Measurements from ENCODE around the gene SPEF2. TPM values are rescaled to one million over a fixed set of nuclear protein-coding genes. Genes with fewer than 3 reads are reported as not detected.
"Not testable (repeated sequence)": the region's sequence is repeated elsewhere in the genome, so short reads cannot be mapped to it uniquely, and the experiment has no call there.

Gene SPEF2
- total RNA-seq, 1 experiment from 2014 or later = 2.3 TPM

DNA sequence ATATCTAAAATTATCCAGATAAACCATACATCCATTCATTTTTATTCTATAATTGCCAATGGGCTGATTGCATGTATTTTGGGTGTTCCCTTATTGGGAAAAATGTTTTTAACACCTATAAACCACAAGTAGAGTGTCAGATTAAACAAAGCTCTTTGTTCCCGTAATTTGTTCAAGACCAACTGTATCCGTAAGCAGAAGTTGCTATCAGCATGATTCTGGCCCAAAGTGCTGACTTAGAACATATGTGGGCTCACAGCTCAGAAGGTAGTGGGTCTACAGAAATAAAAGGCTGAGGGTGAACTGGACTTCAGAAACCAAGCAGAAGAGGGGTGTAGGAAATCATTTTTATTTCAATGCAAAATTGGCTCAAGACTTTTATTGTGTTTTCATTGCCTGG, 215.6 kb downstream of the SPEF2 start:
- no peak for DNase-seq (ENCODE audit: low read depth)
- in situ Hi-C loops (cut with HindIII; ENCODE audit: low pct_unique_long_range_greater_than_20kb, low sequenced_read_pairs) = no loop called here

GRCh38 chr5:35835796-35836742, 218.4 kb downstream of the SPEF2 start:
- DNase-seq (ENCODE audit: low read depth) = no peak
- in situ Hi-C loops (cut with HindIII; ENCODE audit: low pct_unique_long_range_greater_than_20kb, low sequenced_read_pairs) = no loop called here

GRCh38 chr5:35838370-35839042, 220.8 kb downstream of the SPEF2 start:
- in situ Hi-C loops (cut with HindIII; ENCODE audit: low pct_unique_long_range_greater_than_20kb, low sequenced_read_pairs) = no loop called here
- no peak for DNase-seq (ENCODE audit: low read depth)

DNA sequence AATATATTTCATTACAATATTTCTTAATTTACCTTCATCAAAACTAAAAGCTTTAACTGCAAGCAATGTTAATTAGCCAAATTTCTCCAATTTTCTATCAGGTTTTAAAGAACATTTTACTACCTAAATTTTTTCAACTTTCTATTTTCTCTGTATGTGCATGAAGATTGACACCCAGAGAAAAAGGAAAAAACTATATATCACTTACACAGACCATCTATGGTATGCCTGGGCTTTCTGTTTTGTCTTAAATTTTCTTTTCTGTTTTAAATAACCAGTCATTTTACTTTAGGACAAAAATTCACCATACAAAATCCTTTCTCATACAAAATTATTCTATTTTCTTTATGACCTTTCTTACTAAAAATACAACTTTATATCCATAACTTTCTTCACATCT, 225.2 kb downstream of the SPEF2 start:
- no peak for DNase-seq (ENCODE audit: low read depth)
- in situ Hi-C loops (cut with HindIII; ENCODE audit: low pct_unique_long_range_greater_than_20kb, low sequenced_read_pairs) = no loop called here

- in situ Hi-C loops (cut with HindIII; ENCODE audit: low pct_unique_long_range_greater_than_20kb, low sequenced_read_pairs); DNase-seq (ENCODE audit: low read depth): not testable (repeated sequence)
Measured at GRCh38 chr5:35845508-35845907, 227.8 kb downstream of the SPEF2 start.

DNA sequence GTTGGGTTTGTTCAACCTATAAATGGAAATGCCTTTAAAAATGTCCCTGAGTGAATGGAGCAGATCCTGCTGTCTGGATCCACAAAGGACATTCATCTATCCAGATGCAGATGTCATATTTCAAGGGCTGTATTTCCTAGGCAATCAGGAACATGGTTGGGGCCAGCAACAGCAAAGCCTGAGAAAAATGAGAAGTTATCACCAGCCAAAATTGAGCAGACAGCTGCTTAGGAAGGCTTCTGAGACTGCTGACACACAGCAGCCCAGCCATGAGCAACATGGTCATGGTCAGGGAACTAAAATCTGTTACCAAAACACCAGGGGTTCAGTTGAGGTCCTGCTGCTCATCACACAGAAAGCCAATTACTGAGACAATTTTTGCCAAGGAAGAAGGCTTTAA, 229.8 kb downstream of the SPEF2 start:
- in situ Hi-C loops (cut with HindIII; ENCODE audit: low pct_unique_long_range_greater_than_20kb, low sequenced_read_pairs) = no loop called here
- no peak for DNase-seq (ENCODE audit: low read depth)

DNA sequence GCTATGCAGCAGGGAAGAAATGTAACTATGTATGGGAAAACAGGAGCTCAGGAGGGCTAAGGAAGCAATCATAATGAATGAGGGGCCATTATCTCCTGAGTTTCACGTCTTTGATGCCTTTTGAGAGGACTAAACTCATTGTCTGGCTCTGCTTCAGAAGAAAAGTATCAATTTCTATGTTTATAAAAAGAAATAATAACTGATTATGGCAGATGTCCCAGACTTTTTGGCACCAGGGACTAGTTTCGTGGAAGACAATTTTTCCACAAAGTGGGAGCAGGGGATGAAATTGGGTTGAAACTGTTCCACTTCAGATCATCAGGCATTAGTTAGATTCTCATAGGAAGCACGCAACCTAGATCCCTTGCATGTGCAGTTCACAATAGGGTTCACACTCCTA, 230.3 kb downstream of the SPEF2 start:
- in situ Hi-C loops (cut with HindIII; ENCODE audit: low pct_unique_long_range_greater_than_20kb, low sequenced_read_pairs) = no loop called here
- DNase-seq (ENCODE audit: low read depth) = no peak

DNA sequence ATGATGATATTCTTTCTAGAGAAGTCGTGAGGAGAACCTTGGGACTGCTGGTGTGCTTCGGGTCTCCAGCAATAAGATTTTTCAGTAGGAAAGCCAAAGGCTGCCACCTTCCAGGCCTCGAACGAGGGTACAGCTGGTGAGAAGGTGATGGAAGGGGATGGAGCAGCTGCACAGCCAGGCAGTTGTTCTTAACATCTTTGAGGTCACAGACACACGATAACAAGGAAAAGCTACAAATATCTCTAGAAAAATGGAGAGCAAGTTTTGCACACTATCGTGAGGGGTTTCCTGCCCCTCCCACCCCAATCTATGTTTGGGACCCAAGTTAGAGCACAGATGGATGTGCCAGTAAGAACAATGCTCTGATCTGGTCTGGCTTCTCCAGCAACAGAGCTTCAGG, 232.2 kb downstream of the SPEF2 start:
- in situ Hi-C loops (cut with HindIII; ENCODE audit: low pct_unique_long_range_greater_than_20kb, low sequenced_read_pairs) = no loop called here
- DNase-seq (ENCODE audit: low read depth) = no peak

DNA sequence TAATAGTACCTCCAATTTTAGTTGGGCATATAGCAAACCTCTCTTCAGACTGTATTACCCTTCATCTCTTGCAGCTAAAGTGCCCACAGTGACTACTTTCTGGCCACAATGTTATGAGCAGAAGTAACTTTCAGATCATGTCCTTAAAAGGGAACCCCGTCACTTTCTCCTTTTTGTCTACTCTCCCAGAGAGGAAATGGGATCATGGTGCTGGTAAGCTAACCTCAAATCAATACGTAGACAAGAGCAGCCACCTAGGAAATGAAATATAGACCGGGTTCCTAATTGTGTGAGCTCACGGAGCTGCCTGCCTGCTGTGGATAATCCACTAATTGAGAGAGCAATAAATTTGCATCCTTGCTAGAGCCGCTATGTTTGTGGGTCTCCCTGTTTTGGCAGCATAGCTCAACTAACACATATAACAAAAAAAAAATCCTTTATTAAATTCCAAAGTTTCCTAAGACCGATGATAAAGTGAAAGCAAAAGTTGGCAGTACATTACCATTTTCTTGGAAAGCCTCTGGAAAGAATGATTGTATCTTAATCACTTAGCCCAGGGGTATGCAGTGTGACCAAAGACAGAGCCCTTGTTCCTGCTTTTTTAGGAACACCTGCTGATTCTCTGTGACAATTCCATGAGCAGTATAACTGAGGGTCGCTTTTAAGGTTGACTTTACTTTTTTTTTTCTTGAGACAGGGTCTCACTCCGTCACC, 233.5 kb downstream of the SPEF2 start:
- no peak for DNase-seq (ENCODE audit: low read depth)
- in situ Hi-C loops (cut with HindIII; ENCODE audit: low pct_unique_long_range_greater_than_20kb, low sequenced_read_pairs) = no loop called here

DNA sequence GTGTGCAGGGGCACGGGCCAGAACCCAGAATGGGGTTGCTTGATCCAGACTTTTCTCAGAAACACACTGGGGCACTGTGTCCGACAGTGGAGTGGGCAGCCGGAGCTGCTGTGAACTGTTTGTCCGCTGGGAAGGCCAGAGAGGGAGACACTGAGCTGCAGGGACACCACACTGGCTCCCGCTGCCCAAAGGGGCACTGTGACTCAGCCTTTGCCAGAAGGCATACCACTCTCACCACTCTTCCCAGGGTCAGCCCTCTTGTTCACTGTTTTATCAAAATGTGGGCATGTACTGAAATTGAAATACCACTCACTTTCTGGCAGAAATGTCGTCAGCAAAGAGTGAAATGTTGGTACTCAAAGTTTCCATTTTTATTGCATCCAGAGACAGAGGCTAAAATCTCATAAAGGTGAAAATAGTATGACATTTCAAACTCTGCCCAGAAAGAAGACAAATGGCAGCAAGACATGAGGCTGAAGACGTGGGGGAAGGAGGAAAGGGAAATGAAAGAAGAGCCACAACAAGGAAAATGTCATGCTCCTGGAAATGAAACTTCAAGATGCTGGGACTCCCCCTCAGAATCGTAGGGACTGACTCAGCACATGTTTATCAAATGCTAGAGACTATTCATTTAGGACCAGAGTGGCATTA, 234.5 kb downstream of the SPEF2 start:
- in situ Hi-C loops (cut with HindIII; ENCODE audit: low pct_unique_long_range_greater_than_20kb, low sequenced_read_pairs) = no loop called here
- no peak for DNase-seq (ENCODE audit: low read depth)

DNA sequence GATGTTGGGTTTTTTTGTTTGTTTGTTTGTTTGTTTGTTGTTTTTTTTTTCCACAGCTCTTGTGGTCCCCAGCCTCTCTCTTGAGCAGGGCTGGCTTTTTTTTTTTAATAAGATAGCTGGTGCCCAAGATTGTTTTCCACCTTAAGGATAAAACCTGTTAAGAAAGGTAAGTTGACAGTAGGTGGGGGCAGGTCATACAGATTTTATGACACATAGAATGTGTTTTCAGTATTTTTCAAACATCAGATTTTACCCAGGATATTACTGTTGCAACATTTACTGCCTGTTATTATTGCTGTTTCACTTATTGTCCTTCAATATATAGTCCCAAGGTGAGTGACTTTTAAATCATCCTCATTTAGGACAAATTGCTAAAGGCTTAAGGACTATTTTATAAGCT, 235.1 kb downstream of the SPEF2 start:
- no peak for DNase-seq (ENCODE audit: low read depth)
- in situ Hi-C loops (cut with HindIII; ENCODE audit: low pct_unique_long_range_greater_than_20kb, low sequenced_read_pairs) = no loop called here

DNA sequence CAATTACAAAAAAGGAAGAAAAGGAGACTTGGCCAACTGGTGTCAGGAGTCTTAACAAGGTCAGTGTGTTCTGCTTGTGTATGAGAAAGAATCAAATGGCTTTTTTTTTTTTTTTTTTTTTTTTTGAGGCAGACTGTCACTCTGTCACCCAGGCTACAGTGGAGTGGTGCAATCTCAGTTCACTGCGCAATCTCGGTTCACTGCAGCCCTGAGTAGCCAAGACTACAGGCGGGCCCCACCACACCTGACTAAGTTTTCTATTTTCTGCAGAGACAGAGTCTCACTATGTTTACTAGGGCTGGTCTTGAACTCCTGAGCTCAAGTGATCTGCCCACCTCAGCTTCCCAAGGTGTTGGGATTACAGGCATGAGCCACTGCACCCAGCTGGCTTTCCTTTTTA, 236.0 kb downstream of the SPEF2 start:
- in situ Hi-C loops (cut with HindIII; ENCODE audit: low pct_unique_long_range_greater_than_20kb, low sequenced_read_pairs) = no loop called here
- DNase-seq (ENCODE audit: low read depth) = no peak

DNA sequence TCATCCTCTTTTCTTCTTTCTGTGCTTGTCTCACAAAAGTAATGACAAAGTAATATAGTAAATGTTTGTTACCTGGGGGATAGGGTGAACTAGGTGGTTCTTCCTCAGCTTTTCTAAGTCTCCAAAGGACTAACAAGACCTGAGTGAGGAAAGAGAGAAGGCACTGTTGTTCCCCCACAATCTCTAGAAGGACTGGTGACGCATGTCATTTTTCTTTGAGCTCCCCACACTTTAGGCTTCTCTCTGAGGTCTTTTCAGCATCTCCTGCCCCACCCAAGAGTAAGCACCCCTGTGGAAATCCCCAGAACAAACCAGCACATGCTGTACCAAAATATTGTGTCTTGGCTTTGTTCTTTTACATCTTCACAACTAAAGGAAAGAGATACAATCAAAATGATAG, 236.6 kb downstream of the SPEF2 start:
- no peak for DNase-seq (ENCODE audit: low read depth)
- in situ Hi-C loops (cut with HindIII; ENCODE audit: low pct_unique_long_range_greater_than_20kb, low sequenced_read_pairs) = no loop called here

GRCh38 chr5:35855187-35855586, 237.5 kb downstream of the SPEF2 start:
- in situ Hi-C loops (cut with HindIII; ENCODE audit: low pct_unique_long_range_greater_than_20kb, low sequenced_read_pairs) = no loop called here
- peak; percentile 19 for DNase-seq (ENCODE audit: low read depth)

GRCh38 chr5:35856186-35856764, 238.6 kb downstream of the SPEF2 start:
- in situ Hi-C loops (cut with HindIII; ENCODE audit: low pct_unique_long_range_greater_than_20kb, low sequenced_read_pairs); DNase-seq (ENCODE audit: low read depth): not testable (repeated sequence)

- in situ Hi-C loops (cut with HindIII; ENCODE audit: low pct_unique_long_range_greater_than_20kb, low sequenced_read_pairs) = no loop called here
- no peak for DNase-seq (ENCODE audit: low read depth)
Measured at GRCh38 chr5:35856765-35857351, 239.2 kb downstream of the SPEF2 start, which contains the start of gene IL7R. Gene IL7R (plus strand): TSS chr5:35856891. CDS start chr5:35856978, 87 bp downstream.

GRCh38 chr5:35857606-35858205, 240.0 kb downstream of the SPEF2 start:
- in situ Hi-C loops (cut with HindIII; ENCODE audit: low pct_unique_long_range_greater_than_20kb, low sequenced_read_pairs) = no loop called here
- DNase-seq (ENCODE audit: low read depth) = peak; percentile 69

All from Caki2 (cell line).